CD14-positive monocyte (primary cell): ENCODE results near the gene EPHB2. TPM values are rescaled to one million over a fixed set of nuclear protein-coding genes. Genes with fewer than 3 reads are reported as not detected.

ENCODE experiments used
- DNase-seq, 3 donors: peaks; one replicate each; pipeline ENCODE4 v3.0.0-alpha.2; 2011 to 2022
- H2AFZ ChIP-seq: 2 replicates; pipeline ENCODE4 v1.6.0; 2012; ENCODE audit warnings: mild to moderate bottlenecking, low read depth, low read length, inconsistent platforms; ENCODE audit not compliant: insufficient read depth, poor library complexity, severe bottlenecking
- H3K27ac ChIP-seq, 2 donors: 1 replicate in 1 of 2; 2 replicates in 1 of 2; pipeline ENCODE4 v1.5.1; 2012 to 2013; ENCODE audit warnings: low read length in 2 of 2, control low read depth in 1 of 2, inconsistent platforms in 1 of 2, low read depth in 1 of 2, mild to moderate bottlenecking in 1 of 2
- H3K27me3 ChIP-seq, 2 donors: one replicate each; pipeline versions ENCODE4 v1.6.0 to v1.6.1; 2011 to 2013; ENCODE audit warnings: low read length in 2 of 2; ENCODE audit not compliant: control insufficient read depth in 2 of 2, insufficient read depth in 2 of 2
- H3K36me3 ChIP-seq, 2 donors: replicated peaks in 1 of 2; 1 replicate in 1 of 2; 2 replicates in 1 of 2; pipeline versions ENCODE4 v1.5.1 to v1.6.1; 2012 to 2013; ENCODE audit warnings: low read length in 2 of 2, control low read depth in 1 of 2, inconsistent platforms in 1 of 2, mild to moderate bottlenecking in 1 of 2; ENCODE audit not compliant: insufficient read depth in 2 of 2, control insufficient read depth in 1 of 2
- H3K4me1 ChIP-seq, 2 donors: 1 replicate in 1 of 2; 2 replicates in 1 of 2; pipeline versions ENCODE4 v1.5.1 to v1.6.1; 2012 to 2013; ENCODE audit warnings: low read length in 2 of 2, control low read depth in 1 of 2, inconsistent platforms in 1 of 2, mild to moderate bottlenecking in 1 of 2, moderate library complexity in 1 of 2; ENCODE audit not compliant: insufficient read depth in 2 of 2, control insufficient read depth in 1 of 2
- H3K4me2 ChIP-seq: replicated peaks from 2 replicates; pipeline ENCODE3; 2012; ENCODE audit warnings: low read length, moderate library complexity, mild to moderate bottlenecking; ENCODE audit not compliant: poor library complexity, severe bottlenecking; ENCODE audit errors: extremely low read depth
- H3K4me3 ChIP-seq, 3 experiments: fragments of 200-600 bp in 1 of 3; sonication (generic) in 1 of 3; replicated peaks in 1 of 3; 1 replicate in 2 of 3; 2 replicates in 1 of 3; pipeline ENCODE4 v1.5.1; 2011 to 2013; ENCODE audit warnings: low read length in 3 of 3, mild to moderate bottlenecking in 3 of 3, control low read depth in 2 of 3, low read depth in 2 of 3, inconsistent platforms in 1 of 3, moderate library complexity in 1 of 3
- H3K79me2 ChIP-seq: 2 replicates; pipeline ENCODE4 v1.6.0; 2012; ENCODE audit warnings: mild to moderate bottlenecking, control low read depth, inconsistent platforms, low read length, moderate library complexity; ENCODE audit not compliant: insufficient read depth
- H3K9ac ChIP-seq: 2 replicates; pipeline ENCODE4 v1.6.0; 2017; ENCODE audit warnings: low read length, mild to moderate bottlenecking; ENCODE audit not compliant: insufficient read depth, poor library complexity, severe bottlenecking
- H3K9me3 ChIP-seq, 2 donors: replicated peaks in 1 of 2; 1 replicate in 1 of 2; 2 replicates in 1 of 2; pipeline versions ENCODE4 v1.5.1 to v1.6.1; 2012 to 2013; ENCODE audit warnings: low read length in 2 of 2, control low read depth in 1 of 2; ENCODE audit not compliant: control insufficient read depth in 1 of 2, insufficient read depth in 1 of 2
- H4K20me1 ChIP-seq: 2 replicates; pipeline ENCODE4 v1.6.0; 2012; ENCODE audit warnings: mild to moderate bottlenecking, low read length, control low read depth, moderate library complexity; ENCODE audit not compliant: insufficient read depth
- H3K27ac Mint-ChIP-seq, 7 donors: one replicate each; pipeline ENCODE4 v1.8.0; 2020; ENCODE audit warnings: mild to moderate bottlenecking in 7 of 7, mixed read lengths in 7 of 7, moderate library complexity in 6 of 7, inconsistent platforms in 2 of 7
- H3K27me3 Mint-ChIP-seq, 3 donors: one replicate each; pipeline ENCODE4 v1.8.0; 2021 to 2022; ENCODE audit warnings: low read depth in 3 of 3, mild to moderate bottlenecking in 3 of 3, mixed read lengths in 3 of 3, moderate library complexity in 3 of 3, inconsistent platforms in 1 of 3
- H3K36me3 Mint-ChIP-seq, 2 donors: one replicate each; pipeline ENCODE4 v1.8.0; 2020; ENCODE audit warnings: mixed read lengths in 2 of 2, inconsistent platforms in 1 of 2, mild to moderate bottlenecking in 1 of 2
- H3K4me1 Mint-ChIP-seq: one replicate; pipeline ENCODE4 v1.8.0; 2020; ENCODE audit warnings: mild to moderate bottlenecking, mixed read lengths
- H3K4me3 Mint-ChIP-seq, 2 donors: one replicate each; pipeline ENCODE4 v1.8.0; 2020; ENCODE audit warnings: mild to moderate bottlenecking in 2 of 2, mixed read lengths in 2 of 2, moderate library complexity in 1 of 2
- H3K9me3 Mint-ChIP-seq, 7 donors: one replicate each; pipeline ENCODE4 v1.8.0; 2020 to 2022; ENCODE audit warnings: mixed read lengths in 7 of 7, mild to moderate bottlenecking in 6 of 7, moderate library complexity in 6 of 7, inconsistent platforms in 2 of 7
- CTCF ChIP-seq: fragments of 200-600 bp; IDR thresholded peaks from one replicate; pipeline ENCODE4 v1.8.0; 2022; ENCODE audit warnings: antibody characterized with exemption, mild to moderate bottlenecking
- WGBS: methylation state at CpG from one replicate; pipeline ENCODE4 v1.1.5; 2013; ENCODE audit warnings: missing lambda C conversion rate; ENCODE audit not compliant: insufficient coverage; 5-methylcytosine and 5-hydroxymethylcytosine counted together
- intact Hi-C, 2 donors: fragments of 100-400 bp; cut with micrococcal nuclease; formaldehyde crosslinking; loops; one replicate each; pipeline versions ENCODE4 v1.15.0 to v1.15.1; 2023
- polyA plus RNA-seq, 3 donors: library from polyadenylated mRNA; depleted of rRNA in 1 of 3; unstranded in 2 of 3; stranded (reverse) in 1 of 3; fragments of 300-500 nt in 2 of 3; fragments of >200 nt in 1 of 3; fragmentation: Illumina TruSeq in 2 of 3; gene quantifications; 1 replicate in 2 of 3; 2 replicates in 1 of 3; pipeline ENCODE4 v1.2.3, GENCODE V29; 2012 to 2021

The EPHB2 gene
- polyA plus RNA-seq, 3 donors: 2.9 to 5.6 (median 3.4) TPM

- no peak overlapping the region for H3K27ac ChIP-seq
- H3K9me3 Mint-ChIP-seq: peaks cover 0 to 7% (median 2%) of the 10 kb centered on the region in 7 donors
- H4K20me1 ChIP-seq: no peaks in the 10 kb centered on the region
- no peak overlapping the region for H3K4me2 ChIP-seq
- TF ChIP-seq CTCF: no peak
- H3K9me3 ChIP-seq: no peaks in the 10 kb centered on the region
- H3K36me3 ChIP-seq: no peaks in the 10 kb centered on the region
- H3K4me1 Mint-ChIP-seq: peaks cover 7% of the 10 kb centered on the region
- no peaks in the 10 kb centered on the region for H3K4me1 ChIP-seq
- no peak overlapping the region for H3K9ac ChIP-seq
- WGBS: 95% methylated on average over 5 of the region's 5 CpGs
- peaks cover 0 to 4% of the 10 kb centered on the region in 2 donors for H3K36me3 Mint-ChIP-seq
- intact Hi-C loops: loop anchor here in 1 of 2 donors (10.0 kb wide), 1 partner anchor 162 kb away; no protein-coding TSS in a partner anchor
- no peak overlapping the region for H3K4me3 Mint-ChIP-seq
- peaks cover 0 to 5% (median 2%) of the 10 kb centered on the region in 3 donors for H3K27me3 Mint-ChIP-seq
- no peak for DNase-seq
- no peaks in the 10 kb centered on the region for H3K27me3 ChIP-seq
- H3K27ac Mint-ChIP-seq: peak overlapping the region in 1 of 7 donors; percentile 33
- no peak overlapping the region for H3K4me3 ChIP-seq
- no peaks in the 10 kb centered on the region for H3K79me2 ChIP-seq
- no peak overlapping the region for H2AFZ ChIP-seq
Measured at GRCh38 chr1:22866868-22867267, 156.2 kb downstream of the EPHB2 start.

GRCh38 chr1:22868331-22868730 lies 157.7 kb downstream of the EPHB2 start:
- Histone ChIP-seq H3K9ac (no peak overlapping the region), H3K4me3 (no peak overlapping the region), H3K9me3 (no peaks in the 10 kb centered on the region), H4K20me1 (no peaks in the 10 kb centered on the region), H3K27ac (no peak overlapping the region), H3K27me3 (no peaks in the 10 kb centered on the region), H3K4me1 (no peaks in the 10 kb centered on the region), H3K4me2 (no peak overlapping the region), H2AFZ (no peak overlapping the region), H3K79me2 (no peaks in the 10 kb centered on the region), H3K36me3 (no peaks in the 10 kb centered on the region)
- H3K4me3 Mint-ChIP-seq: no peak overlapping the region
- H3K4me1 Mint-ChIP-seq: peaks cover 7% of the 10 kb centered on the region
- 83% methylated on average over 1 of the region's 3 CpGs for WGBS
- TF ChIP-seq CTCF: no peak
- no peak overlapping the region for H3K27ac Mint-ChIP-seq
- H3K36me3 Mint-ChIP-seq: peaks cover 0 to 4% of the 10 kb centered on the region in 2 donors
- peaks cover 0 to 7% (median 2%) of the 10 kb centered on the region in 7 donors for H3K9me3 Mint-ChIP-seq
- intact Hi-C loops: loop anchor here in 1 of 2 donors (10.0 kb wide), 1 partner anchor 164 kb away; no protein-coding TSS in a partner anchor
- peaks cover 0 to 6% (median 5%) of the 10 kb centered on the region in 3 donors for H3K27me3 Mint-ChIP-seq
- DNase-seq: no peak
